K562 (cell line): ENCODE data around the gene MFSD6. TPM values are rescaled to one million over a fixed set of nuclear protein-coding genes. Genes with fewer than 3 reads are reported as not detected.
A peak's percentile ranks its signal among the peaks of the same experiment; 100 is the strongest.

Experiments used
- ATAC-seq: fragments of 200-7000 bp; cut with Tn5 transposase; 3 replicates; pipeline ENCODE4 v1.9.1; 2020; ENCODE audit warnings: moderate library complexity
- BruUV-seq: library from RNA; stranded (reverse); fragments of 400-500 nt; replicated peaks from 2 replicates; lab custom pipeline; 2021; lab: Mats Ljungman, UMichigan
- CTCF ChIA-PET: fragments of 300-600 bp; formaldehyde crosslinking; extraction: SDS; loops from one replicate; lab custom pipeline; 2021; ENCODE audit warnings: low intra/inter-chr PET ratio; lab: Yijun Ruan, JAX
- POLR2A ChIA-PET: fragments of 300-600, 350-650 bp; sonication (Branson Sonifier 250); formaldehyde crosslinking; extraction: SDS; loops from one replicate; lab custom pipeline; 2021; ENCODE audit warnings: antibody characterized with exemption, inconsistent platforms; lab: Yijun Ruan, JAX
- DNase-seq, 4 experiments: peaks; one replicate each; pipeline versions ENCODE4 v3.0.0 to v3.0.0-alpha.2; 2011 to 2018; ENCODE audit warnings: low spot score in 3 of 4, mixed read lengths in 3 of 4; ENCODE audit errors: extremely low read depth in 1 of 4
- FAIRE-seq: peaks from 2 replicates; lab custom pipeline; 2011; peaks lifted over from hg19 to GRCh38; lab: Jason Lieb, UNC
- H2AFZ ChIP-seq: 2 replicates; pipeline ENCODE4 v1.6.0; 2011; ENCODE audit warnings: low read depth, low read length, control low read depth, inconsistent platforms
- H3K27ac ChIP-seq: fragments of 200-600 bp; 3 replicates; pipeline ENCODE4 v1.8.0; 2011; ENCODE audit warnings: low read depth, mild to moderate bottlenecking, control low read depth, inconsistent platforms, low read length, moderate library complexity, mixed read lengths; ENCODE audit errors: extremely low read depth
- H3K27me3 ChIP-seq, 2 experiments: fragments of 300-600 bp in 1 of 2; 2 replicates in 1 of 2; 3 replicates in 1 of 2; pipeline versions ENCODE4 v1.6.0 to v1.8.0; 2011; ENCODE audit warnings: inconsistent platforms in 2 of 2, low read length in 2 of 2, mild to moderate bottlenecking in 1 of 2, mixed read lengths in 1 of 2, moderate library complexity in 1 of 2; ENCODE audit not compliant: control insufficient read depth in 2 of 2, insufficient read depth in 2 of 2
- H3K36me3 ChIP-seq: fragments of 300-600 bp; 3 replicates; pipeline ENCODE4 v1.8.0; 2011; ENCODE audit warnings: mild to moderate bottlenecking, low read length, inconsistent platforms; ENCODE audit not compliant: control insufficient read depth, insufficient read depth
- H3K4me1 ChIP-seq, 2 experiments: fragments of 200-600 bp in 1 of 2; replicated peaks in 1 of 2; 2 replicates in 1 of 2; 3 replicates in 1 of 2; pipeline versions ENCODE4 v1.5.1 to v1.8.0; 2011; ENCODE audit warnings: inconsistent platforms in 2 of 2, low read length in 2 of 2, mild to moderate bottlenecking in 1 of 2, mixed read lengths in 1 of 2, moderate library complexity in 1 of 2; ENCODE audit not compliant: control insufficient read depth in 2 of 2, insufficient read depth in 2 of 2
- H3K4me2 ChIP-seq: 2 replicates; pipeline ENCODE4 v1.6.1; 2011; ENCODE audit warnings: low read length, control low read depth, inconsistent platforms, mixed read lengths; ENCODE audit not compliant: insufficient read depth
- H3K4me3 ChIP-seq: fragments of 200-600 bp; sonication (generic), shearing (Covaris generic); 2 replicates; pipeline ENCODE4 v1.5.1; 2016; ENCODE audit warnings: control low read depth, inconsistent platforms
- H3K79me2 ChIP-seq: fragments of 200-600 bp; 3 replicates; pipeline ENCODE4 v1.8.0; 2011; ENCODE audit warnings: low read length, inconsistent platforms; ENCODE audit not compliant: control insufficient read depth, insufficient read depth
- H3K9ac ChIP-seq, 2 experiments: 2 replicates each; pipeline versions ENCODE4 v1.6.0 to v1.6.1; 2011; ENCODE audit warnings: low read depth in 2 of 2, low read length in 2 of 2, control low read depth in 1 of 2, inconsistent platforms in 1 of 2, mild to moderate bottlenecking in 1 of 2, mixed read lengths in 1 of 2; ENCODE audit not compliant: insufficient read depth in 1 of 2
- H3K9me1 ChIP-seq: one replicate; pipeline ENCODE4 v1.6.0; 2011; ENCODE audit warnings: inconsistent platforms, mild to moderate bottlenecking, low read length, moderate library complexity; ENCODE audit not compliant: control insufficient read depth, insufficient read depth
- H3K9me3 ChIP-seq: replicated peaks from 2 replicates; pipeline ENCODE4 v1.5.1; 2011; ENCODE audit warnings: low read depth, low read length, inconsistent platforms; ENCODE audit not compliant: control insufficient read depth, insufficient read depth
- H4K20me1 ChIP-seq: replicated peaks from 2 replicates; pipeline ENCODE4 v1.6.1; 2011; ENCODE audit warnings: low read length, inconsistent platforms, mixed read lengths; ENCODE audit not compliant: control insufficient read depth, insufficient read depth
- ATF3 ChIP-seq, 2 experiments: fragments of 450-650 bp in 1 of 2; sonication (generic) in 1 of 2; formaldehyde crosslinking in 1 of 2; IDR thresholded peaks in 1 of 2; conservative IDR thresholded peaks in 1 of 2; 2 replicates each; pipeline versions ENCODE4 v1.6.1 to v1.8.1; 2016 to 2023; ENCODE audit warnings: mild to moderate bottlenecking in 2 of 2, moderate library complexity in 2 of 2, inconsistent platforms in 1 of 2, missing genetic modification reagents in 1 of 2
- C11orf30 ChIP-seq: fragments of 450-650 bp; IDR thresholded peaks from 2 replicates; pipeline ENCODE4 v1.6.1; 2016; ENCODE audit warnings: low read depth, mild to moderate bottlenecking
- CBFA2T3 ChIP-seq: fragments of 450-650 bp; IDR thresholded peaks from 2 replicates; pipeline ENCODE4 v1.6.1; 2017
- DMBX1 ChIP-seq: fragments of 250-450 bp; sonication (Bioruptor Pico); IDR thresholded peaks from 2 replicates; pipeline ENCODE4 v1.8.0; 2022; ENCODE audit warnings: inconsistent platforms, mild to moderate bottlenecking, moderate library complexity, borderline replicate concordance
- DPF2 ChIP-seq: fragments of 450-650 bp; IDR thresholded peaks from 2 replicates; pipeline ENCODE4 v1.6.1; 2016
- EHMT2 ChIP-seq: fragments of 450-650 bp; IDR thresholded peaks from 2 replicates; pipeline ENCODE4 v1.6.1; 2018; ENCODE audit warnings: antibody characterized with exemption
- EP300 ChIP-seq: IDR thresholded peaks from 2 replicates; pipeline ENCODE4 v1.6.1; 2012; ENCODE audit warnings: low read length, improper control_type of control experiment
- HDAC2 ChIP-seq: fragments of 450-650 bp; IDR thresholded peaks from 2 replicates; pipeline ENCODE4 v1.6.1; 2016; ENCODE audit warnings: mild to moderate bottlenecking
- HDAC3 ChIP-seq: fragments of 450-650 bp; IDR thresholded peaks from 2 replicates; pipeline ENCODE4 v1.6.1; 2018; ENCODE audit warnings: borderline replicate concordance, mild to moderate bottlenecking, moderate library complexity; ENCODE audit not compliant: partially characterized antibody
- ID3 ChIP-seq, 2 experiments: fragments of 250-450 bp in 1 of 2; fragments of 450-650 bp in 1 of 2; sonication (Bioruptor Pico) in 1 of 2; IDR thresholded peaks; 2 replicates each; pipeline versions ENCODE4 v1.6.1 to v1.8.0; 2016 to 2021; ENCODE audit warnings: mild to moderate bottlenecking in 2 of 2, moderate library complexity in 2 of 2, missing compliant biosample characterization in 1 of 2, missing genetic modification characterization in 1 of 2
- JUND ChIP-seq, 2 experiments: IDR thresholded peaks; 2 replicates in 1 of 2; 3 replicates in 1 of 2; pipeline ENCODE4 v1.6.1; 2011; ENCODE audit warnings: borderline replicate concordance in 2 of 2, low read depth in 2 of 2, low read length in 2 of 2, improper control_type of control experiment in 1 of 2, missing biosample characterization in 1 of 2, missing genetic modification characterization in 1 of 2, missing genetic modification reagents in 1 of 2
- MAFG ChIP-seq: fragments of 450-650 bp; conservative IDR thresholded peaks from 2 replicates; pipeline ENCODE4 v1.6.1; 2016; ENCODE audit warnings: missing genetic modification characterization, missing compliant biosample characterization
- MAZ ChIP-seq, 2 experiments: fragments of 450-650 bp in 1 of 2; sonication (generic) in 1 of 2; formaldehyde crosslinking; IDR thresholded peaks in 1 of 2; conservative IDR thresholded peaks in 1 of 2; 2 replicates each; pipeline versions ENCODE4 v1.4.0 to v1.5.0; 2020; ENCODE audit warnings: mild to moderate bottlenecking in 1 of 2, missing genetic modification reagents in 1 of 2
- MLLT1 ChIP-seq, 2 experiments: fragments of 450-650 bp; IDR thresholded peaks; 2 replicates each; pipeline ENCODE4 v1.6.1; 2016
- NCOR1 ChIP-seq: fragments of 450-650 bp; IDR thresholded peaks from 2 replicates; pipeline ENCODE4 v1.6.1; 2016; ENCODE audit warnings: mild to moderate bottlenecking, moderate library complexity
- NEUROD1 ChIP-seq: fragments of 150-350 bp; IDR thresholded peaks from 2 replicates; pipeline ENCODE4 v1.6.1; 2014; ENCODE audit warnings: borderline replicate concordance, low read length, low read depth; ENCODE audit not compliant: partially characterized antibody
- SRSF9 ChIP-seq: fragments of 200-400 bp; formaldehyde crosslinking; IDR thresholded peaks from 2 replicates; pipeline ENCODE4 v1.6.1; 2017; ENCODE audit warnings: low read depth, low read length, borderline replicate concordance
- TRIM24 ChIP-seq, 2 experiments: fragments of 450-650 bp; IDR thresholded peaks; 2 replicates each; pipeline ENCODE4 v1.6.1; 2016
- TRIM28 ChIP-seq: fragments of 450-650 bp; IDR thresholded peaks from 2 replicates; pipeline ENCODE4 v1.6.1; 2017
- ZEB2 ChIP-seq: fragments of 450-650 bp; IDR thresholded peaks from 2 replicates; pipeline ENCODE4 v1.6.1; 2016
- in situ Hi-C: fragments of 300-500 bp; cut with MboI; formaldehyde crosslinking; loops from 4 replicates; pipeline ENCODE4 v1.15.0; 2018; ENCODE audit warnings: inconsistent platforms, mixed read lengths
- intact Hi-C: fragments of 100-400 bp; cut with micrococcal nuclease; formaldehyde crosslinking; loops from 2 replicates; pipeline ENCODE4 v1.14.2; 2022
- polyA plus RNA-seq, 8 experiments: library from polyadenylated mRNA; depleted of rRNA in 4 of 8; stranded (reverse) in 5 of 8; unstranded in 3 of 8; fragments of >200 nt; fragmentation: Nextera tagmentation in 2 of 8; fragmentation: Illumina TruSeq in 1 of 8; extraction: Ambion mirVana in 2 of 8; extraction: Trizol in 1 of 8; gene quantifications; 2 replicates each; pipeline versions ENCODE4 v1.2.1 to v1.2.3, GENCODE V29; 2011 to 2014; ENCODE audit warnings: inconsistent platforms in 1 of 8, missing spikeins in 1 of 8
- total RNA-seq, 7 experiments: library from RNA; depleted of rRNA in 6 of 7; stranded (reverse); fragments of >200 nt in 6 of 7; fragmentation: Illumina TruSeq in 2 of 7; extraction: Trizol in 2 of 7; gene quantifications; 2 replicates each; pipeline versions ENCODE4 v1.2.1 to v1.2.3, GENCODE V29; 2011 to 2021; ENCODE audit warnings: low replicate concordance in 1 of 7

MFSD6 gene
- total and polyA plus RNA-seq, 9 of the 15 experiments (the other 6 are each of a cell fraction or from before 2014, with no cell fraction given) = 1.1 to 7.9 (median 4.4) TPM

- CTCF ChIA-PET = no interaction called here
- no TSS peak for BruUV-seq
- ATAC-seq (peak; percentile 78), FAIRE-seq (peak; percentile 93), DNase-seq (peak; percentile 24 to 82 (median 46))
- POLR2A ChIA-PET = no interaction called here
- intact Hi-C loops (loop anchor here (10.0 kb wide), 1 partner anchor 60 kb away; no protein-coding TSS in a partner anchor), in situ Hi-C loops (no loop called here)
- Histone ChIP-seq H3K4me1 (peaks cover 14 to 22% of the 10 kb centered on the region in 2 experiments; a peak in 4 of 5 replicates), H3K27ac (no peak overlapping the region), H3K36me3 (no peaks in the 10 kb centered on the region), H3K9ac (no peak overlapping the region), H3K4me2 (no peak overlapping the region), H2AFZ (no peak overlapping the region), H3K9me3 (no peaks in the 10 kb centered on the region), H3K4me3 (no peak overlapping the region), H3K27me3 (no peaks in the 10 kb centered on the region), H3K79me2 (no peaks in the 10 kb centered on the region), H4K20me1 (no peaks in the 10 kb centered on the region), H3K9me1 (no peaks in the 10 kb centered on the region)
- TF ChIP-seq MAZ (CRISPR knock-in tag; conservative IDR thresholded peaks at IDR 0.05 in 1 of 2, IDR thresholded peaks at IDR 0.05 in 1 of 2) (peak in 1 of 2 experiments; percentile 44; a peak in 1 of 4 replicates), EHMT2 (peak; percentile 76), SRSF9 (no peak), ID3 (CRISPR knock-in tag; IDR thresholded peaks at IDR 0.05) (no peak), ID3 (tag; IDR thresholded peaks at IDR 0.05) (peak; percentile 85), HDAC3 (peak; percentile 32), CBFA2T3 (peak; percentile 74), TRIM24 (IDR thresholded peaks at IDR 0.05) (peak; percentile 78 to 86), MAFG (tag) (0 out of 2 replicates have a peak, but pooled peaks have one; percentile 30), EP300 (peak; percentile 76), DPF2 (peak; percentile 95), C11orf30 (peak; percentile 51), DMBX1 (no peak), MLLT1 (IDR thresholded peaks at IDR 0.05) (0 out of 4 replicates have a peak, but pooled peaks of 1 of the 2 experiments have one; percentile 28), HDAC2 (peak; percentile 72), ZEB2 (peak; percentile 91), NEUROD1 (peak; percentile 28), ATF3 (IDR thresholded peaks at IDR 0.05) (peak; percentile 86), ATF3 (CRISPR knock-in tag; conservative IDR thresholded peaks at IDR 0.05) (peak; percentile 61; the same call in 1 of the 2 replicates), TRIM28 (peak; percentile 20; the same call in 1 of the 2 replicates), JUND (IDR thresholded peaks at IDR 0.05; ENCODE audit: borderline replicate concordance, low read depth, low read length) (peak; percentile 96), JUND (tag; IDR thresholded peaks at IDR 0.05; ENCODE audit: borderline replicate concordance, low read depth, low read length) (peak; percentile 94; the same call in 2 of the 3 replicates), NCOR1 (peak; percentile 48; the same call in 1 of the 2 replicates)
Observed at GRCh38 chr2:190404487-190404886, 3.7 kb upstream of the MFSD6 start.
